GM19023 (cell line): ENCODE measurements around the gene ARTN.

Experiments
- ATAC-seq: cut with Tn5 transposase; IDR thresholded peaks from one replicate; pipeline ENCODE4 v1.9.1; 2021; ENCODE audit warnings: mild to moderate bottlenecking, moderate library complexity; ENCODE audit not compliant: unreplicated experiment

Gene ARTN, protein sequence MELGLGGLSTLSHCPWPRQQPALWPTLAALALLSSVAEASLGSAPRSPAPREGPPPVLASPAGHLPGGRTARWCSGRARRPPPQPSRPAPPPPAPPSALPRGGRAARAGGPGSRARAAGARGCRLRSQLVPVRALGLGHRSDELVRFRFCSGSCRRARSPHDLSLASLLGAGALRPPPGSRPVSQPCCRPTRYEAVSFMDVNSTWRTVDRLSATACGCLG

DNA sequence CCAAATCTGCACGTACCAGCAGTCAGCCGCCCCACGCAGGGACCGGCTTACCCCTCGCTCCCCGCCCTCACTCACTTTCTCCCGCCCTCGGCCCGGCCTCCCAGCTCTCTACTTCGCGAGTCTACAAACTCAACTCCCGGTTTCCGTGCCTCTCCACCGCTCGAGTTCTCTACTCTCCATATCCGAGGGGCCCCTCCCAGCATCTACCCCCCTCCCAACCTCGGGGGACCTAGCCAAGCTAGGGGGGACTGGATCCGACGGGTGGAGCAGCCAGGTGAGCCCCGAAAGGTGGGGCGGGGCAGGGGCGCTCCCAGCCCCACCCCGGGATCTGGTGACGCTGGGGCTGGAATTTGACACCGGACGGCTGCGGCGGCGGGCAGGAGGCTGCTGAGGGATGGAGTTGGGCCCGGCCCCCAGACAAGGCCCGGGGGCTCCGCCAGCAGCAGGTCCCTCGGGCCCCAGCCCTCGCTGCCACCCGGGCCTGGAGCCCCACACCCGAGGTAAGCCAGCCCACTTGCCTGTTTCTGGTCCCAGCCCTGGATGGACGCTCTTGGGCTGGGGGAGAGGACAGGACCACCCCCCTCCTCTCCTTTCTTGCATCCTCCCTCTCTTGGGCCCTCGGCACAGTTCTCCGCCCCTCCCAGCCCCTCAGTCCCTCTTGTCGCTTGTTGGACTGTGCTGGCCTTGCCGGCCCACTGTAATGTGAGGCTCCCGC is at the start of gene ARTN:
Gene ARTN (plus strand): TSS at position 416 of the 715 bp plus-strand sequence. CDS start 1,856 bp downstream, outside the sequence.
- ATAC-seq, result no peak

DNA sequence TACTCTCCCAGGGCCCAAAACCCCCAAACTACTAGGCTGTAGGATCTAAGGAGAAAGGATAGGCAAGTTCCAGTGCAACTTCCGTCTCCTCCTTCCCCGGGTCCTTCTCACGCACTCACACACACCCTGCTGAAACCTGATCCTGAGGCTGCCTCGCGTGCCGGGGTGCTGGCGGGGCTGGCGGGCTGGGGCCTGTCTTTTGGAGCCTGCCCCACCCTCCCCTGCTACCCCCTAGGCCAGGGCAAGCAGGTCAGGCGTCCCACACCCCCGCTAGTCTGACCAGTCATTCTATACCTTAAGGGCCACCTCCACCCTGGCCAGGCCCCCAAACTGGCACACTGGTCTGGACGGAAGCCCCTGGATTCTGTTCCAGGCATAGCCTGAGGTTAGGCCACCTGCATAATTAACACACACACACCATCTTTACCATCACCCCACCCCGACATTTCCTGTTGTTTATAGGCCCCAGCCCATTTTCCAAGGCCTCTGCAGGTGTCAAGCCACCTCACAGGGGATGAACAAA is 48.3 kb upstream of the ARTN start:
- no peak for ATAC-seq

DNA sequence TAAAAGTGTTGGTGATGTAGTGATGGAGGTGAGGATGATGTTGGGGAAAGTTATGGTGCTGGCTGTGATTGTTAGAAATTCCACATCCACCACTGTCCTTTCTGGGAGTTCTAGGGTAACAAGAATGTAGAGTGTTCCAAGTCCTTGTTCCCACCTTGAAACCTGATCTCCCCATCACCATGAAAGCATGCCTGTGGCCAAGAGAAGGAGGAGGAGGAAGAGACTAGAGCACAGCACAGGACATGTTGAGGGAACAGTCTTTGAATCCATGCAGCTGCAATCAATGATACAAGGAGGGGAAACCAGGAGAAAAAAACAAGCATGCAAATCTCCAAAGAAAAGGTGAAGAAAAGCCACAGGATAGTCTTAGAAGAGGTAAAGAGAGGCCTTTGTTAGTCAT is 45.9 kb upstream of the ARTN start:
- ATAC-seq, result no peak

DNA sequence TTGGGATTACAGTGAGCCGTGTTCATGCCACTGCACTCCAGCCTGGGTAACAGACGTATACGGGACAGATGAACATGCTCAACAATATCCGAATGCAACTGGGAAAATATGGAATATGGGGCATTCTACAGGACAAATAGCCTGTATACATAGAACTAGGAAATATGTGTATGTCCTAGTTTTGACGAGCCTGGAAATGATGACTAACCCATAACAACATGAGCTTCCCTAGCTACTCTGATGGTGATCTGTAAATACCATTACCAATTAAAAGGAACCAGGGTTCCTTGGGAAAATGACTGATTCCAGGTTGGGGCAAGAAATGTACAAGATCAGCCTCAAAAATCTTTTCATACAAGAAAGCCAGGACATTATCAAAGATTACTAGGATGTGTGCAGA is 42.8 kb upstream of the ARTN start:
- no peak for ATAC-seq

DNA sequence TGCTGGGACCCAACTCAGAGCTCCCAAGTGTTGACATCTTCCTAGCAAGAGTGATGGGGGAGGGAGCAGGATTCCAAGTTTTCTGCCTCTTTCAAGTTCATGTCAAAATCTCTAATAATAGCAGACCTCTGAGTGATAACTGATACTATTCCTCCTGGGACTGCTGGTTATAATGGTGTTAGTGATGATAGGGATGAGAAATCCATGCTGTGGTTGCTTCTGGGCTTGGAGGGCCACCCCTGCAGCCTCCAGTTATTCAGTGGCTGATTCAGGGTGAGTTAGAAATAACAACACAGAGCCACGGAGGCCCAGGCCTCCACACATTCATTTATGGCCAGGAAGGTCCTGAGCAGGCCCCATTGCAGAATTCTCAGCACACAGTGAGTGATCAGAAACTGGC is 40.6 kb upstream of the ARTN start:
- no peak for ATAC-seq

DNA sequence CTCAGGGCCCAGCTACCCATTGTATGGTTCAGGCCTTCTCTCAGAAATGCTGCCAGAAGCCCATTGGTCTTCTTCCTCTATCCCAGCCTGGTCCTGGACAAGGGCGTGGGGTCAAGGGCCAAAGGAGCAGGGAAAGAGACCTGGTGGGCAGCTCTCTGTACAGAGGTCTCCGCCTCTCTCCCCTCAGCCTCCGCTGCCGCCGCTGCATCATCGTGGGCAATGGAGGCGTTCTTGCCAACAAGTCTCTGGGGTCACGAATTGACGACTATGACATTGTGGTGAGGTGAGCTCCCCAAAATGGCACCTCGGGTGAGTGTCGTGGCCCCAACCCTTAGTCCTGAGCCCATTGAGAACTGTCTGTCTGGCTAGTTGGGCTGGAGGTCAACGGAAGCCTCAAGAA is 34.6 kb upstream of the ARTN start:
- ATAC-seq, result no peak

DNA sequence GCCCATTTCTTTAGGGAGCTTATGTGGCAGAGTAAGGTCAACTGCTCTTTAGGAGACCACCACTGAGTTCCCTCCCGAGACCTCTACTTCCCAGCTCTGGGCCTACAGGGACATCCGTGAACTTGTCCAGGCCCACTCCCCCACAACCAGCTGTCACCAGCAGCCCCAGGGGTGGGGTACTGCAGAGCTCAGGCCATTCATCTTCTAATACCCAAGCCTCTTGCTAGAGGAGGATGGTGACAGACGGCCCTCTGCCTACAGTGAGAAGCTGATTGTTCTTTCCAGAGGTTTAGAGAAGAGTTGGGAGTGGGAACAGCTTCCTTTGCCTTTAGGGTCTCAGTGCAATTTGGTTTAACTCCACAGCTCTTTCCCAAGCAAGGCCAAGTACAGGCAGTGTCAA is 33.2 kb upstream of the ARTN start:
- ATAC-seq, result no peak

DNA sequence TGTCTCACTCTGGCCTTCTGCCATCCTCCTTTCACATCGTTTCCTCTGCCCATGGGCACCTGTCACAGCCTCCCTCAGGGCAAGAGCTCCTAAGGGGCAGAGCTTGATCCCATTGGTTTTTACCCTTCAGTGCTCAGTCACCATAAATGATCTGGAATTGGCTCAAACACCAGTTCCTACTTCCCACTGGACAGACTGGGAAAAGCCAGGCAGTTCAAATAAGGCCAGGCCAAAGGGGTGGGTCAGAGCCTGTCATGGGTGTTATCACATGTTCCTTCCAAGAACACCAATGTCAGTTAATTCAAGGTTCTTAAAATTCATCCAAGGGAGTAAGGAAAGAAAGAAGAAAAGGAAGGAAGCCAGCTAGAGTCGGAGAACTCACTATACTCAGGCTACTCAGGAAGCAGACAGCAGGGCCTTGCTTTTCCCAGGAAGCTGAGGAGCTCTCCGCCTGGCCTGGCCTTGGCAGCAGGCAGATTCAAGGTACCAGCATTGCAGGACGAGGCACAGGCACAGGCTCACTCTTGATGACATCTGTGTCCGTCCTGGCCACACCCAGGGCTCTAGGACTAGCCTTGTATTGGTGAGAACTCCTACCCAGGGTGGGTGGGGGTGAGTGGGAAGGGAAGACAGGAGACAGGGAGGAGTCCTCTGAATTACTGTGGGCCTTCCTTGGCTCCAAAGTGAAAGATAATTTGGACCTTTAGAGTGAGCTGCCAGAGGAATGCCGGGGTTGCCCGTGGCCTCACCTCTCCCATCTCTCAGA is 32.2 kb upstream of the ARTN start:
- no peak for ATAC-seq

DNA sequence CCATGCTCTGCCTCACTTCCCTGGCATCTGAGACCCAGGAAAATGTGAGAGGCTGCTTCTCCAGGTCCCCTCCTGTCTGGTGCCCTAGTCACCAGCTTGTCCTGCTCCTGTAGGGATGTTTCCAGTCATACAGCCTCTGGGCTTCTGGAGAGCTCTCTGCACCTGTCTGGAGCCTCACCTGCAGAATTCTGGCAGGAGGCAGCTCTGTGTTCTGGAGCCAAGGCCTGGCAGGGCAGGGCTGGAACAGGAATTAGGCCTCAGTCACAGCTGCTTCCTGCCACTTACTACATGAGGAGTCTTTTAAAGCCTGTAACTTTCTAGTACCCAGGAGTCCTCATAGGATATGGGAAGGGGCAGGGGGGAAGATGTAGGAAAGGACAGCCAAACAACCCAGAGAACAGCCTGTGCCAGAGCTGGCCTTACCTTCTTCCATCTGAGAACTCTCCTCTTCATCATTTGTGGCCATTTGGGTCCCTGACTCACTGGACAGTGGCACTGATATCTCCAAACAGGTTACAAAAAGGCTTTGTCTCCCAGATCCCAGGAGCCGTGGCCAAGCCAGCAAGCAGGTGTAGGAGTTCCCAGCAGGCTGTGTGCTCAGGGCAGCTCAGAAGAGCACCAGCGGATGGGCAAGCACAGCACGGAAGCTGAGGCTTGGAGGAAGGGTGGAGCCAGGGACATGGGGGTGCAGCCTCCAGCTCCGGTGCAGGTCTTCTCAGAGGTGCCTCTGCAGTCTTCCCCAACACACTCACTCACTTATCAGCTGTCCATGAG is 31.4 kb upstream of the ARTN start:
- ATAC-seq, result no peak

DNA sequence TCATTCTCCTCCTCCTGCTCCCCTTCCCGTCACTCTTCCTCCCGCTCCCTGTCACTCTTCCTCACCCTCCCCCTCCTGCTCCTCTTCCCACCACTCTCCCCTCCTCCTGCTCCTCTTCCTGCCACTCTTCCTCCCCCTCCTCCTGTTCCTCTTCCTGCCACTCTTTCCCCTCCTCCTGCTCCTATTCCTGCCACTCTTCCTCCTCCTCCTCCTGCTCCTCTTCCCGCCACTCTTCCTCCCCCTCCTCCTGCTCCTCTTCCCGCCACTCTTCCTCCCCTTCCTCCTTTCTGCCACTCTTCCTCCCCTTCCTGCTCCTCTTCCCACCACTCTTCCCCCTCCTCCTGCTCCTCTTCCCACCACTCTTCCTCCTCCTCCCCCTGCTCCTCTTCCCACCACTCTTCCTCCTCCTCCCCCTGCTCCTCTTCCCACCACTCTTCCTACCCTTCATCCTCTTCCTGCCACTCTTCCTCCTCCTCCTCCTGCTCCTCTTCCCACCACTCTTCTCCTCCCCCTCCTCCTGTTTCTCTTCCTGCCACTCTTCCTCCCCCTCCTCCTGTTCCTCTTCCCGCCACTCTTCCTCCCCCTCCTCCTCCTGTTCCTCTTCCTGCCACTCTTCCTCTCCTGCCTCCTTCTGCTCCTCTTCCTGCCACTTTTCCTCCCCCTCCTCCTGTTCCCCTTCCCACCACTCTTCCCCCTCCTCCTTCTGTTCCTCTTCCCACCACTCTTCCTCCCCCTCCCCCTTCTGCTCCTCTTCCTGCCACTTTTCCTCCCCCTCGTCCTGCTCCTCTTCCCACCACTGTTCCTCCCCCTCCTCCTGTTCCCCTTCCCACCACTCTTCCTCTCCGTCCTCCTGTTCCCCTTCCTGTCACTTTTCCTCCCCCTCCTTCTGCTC is 28.7 kb upstream of the ARTN start:
- no peak for ATAC-seq

DNA sequence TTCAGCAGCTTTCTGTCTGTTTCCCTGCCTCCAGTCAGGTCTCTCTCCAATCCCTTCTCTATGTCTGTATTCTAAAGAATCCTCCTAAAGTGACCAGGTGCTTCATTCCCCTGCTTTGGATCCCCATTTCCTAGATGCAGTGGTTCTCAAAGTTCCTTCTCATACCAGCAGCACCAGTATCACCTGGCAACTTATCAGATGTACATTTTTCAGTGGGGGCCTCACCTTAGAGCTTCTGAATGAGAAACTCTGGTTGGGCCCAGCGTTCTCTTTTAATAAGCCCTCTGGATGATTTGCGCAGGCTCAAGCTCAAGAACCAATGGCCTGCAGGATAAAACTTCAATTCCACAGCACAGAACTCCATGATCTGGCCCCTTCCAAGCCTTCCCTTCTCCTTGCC is 25.4 kb upstream of the ARTN start:
- ATAC-seq, result no peak

DNA sequence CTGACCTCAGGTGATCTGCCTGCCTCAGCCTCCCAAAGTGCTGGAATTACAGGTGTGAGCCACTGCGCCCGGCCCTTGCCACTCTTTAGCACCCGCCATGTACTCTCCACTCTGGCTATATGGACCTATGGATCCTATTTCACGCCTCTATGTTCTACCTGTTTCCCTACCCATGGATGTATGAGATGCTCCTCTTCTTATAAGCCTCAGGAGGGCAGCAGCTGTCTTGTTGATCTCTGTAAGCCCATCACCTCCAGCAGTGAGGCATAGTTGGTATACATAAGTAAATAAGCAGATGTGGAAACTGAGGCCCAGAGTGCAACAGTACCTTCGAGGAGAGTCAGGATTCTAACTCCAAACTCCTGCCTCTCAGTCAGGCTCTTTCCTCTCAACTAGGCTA is 24.7 kb upstream of the ARTN start:
- ATAC-seq, result no peak

DNA sequence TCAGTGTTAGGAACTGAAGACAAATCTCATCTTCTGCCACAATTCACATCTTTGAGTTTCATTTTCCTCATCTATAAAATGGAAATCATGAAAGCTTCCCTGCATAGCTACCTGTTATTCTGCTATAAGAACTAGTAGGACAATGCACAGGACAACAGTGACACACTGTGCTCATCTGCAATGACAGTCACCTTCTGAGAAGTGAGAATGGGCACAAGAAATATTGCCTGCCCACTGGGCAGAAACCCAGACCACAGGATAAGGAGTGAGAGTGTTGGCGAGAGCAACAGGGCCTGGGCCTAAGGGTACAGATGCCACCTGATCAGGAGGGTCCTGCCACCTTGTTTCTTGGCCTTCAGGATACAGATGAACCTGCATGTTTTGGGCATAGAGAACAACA is 23.3 kb upstream of the ARTN start:
- ATAC-seq, result no peak

DNA sequence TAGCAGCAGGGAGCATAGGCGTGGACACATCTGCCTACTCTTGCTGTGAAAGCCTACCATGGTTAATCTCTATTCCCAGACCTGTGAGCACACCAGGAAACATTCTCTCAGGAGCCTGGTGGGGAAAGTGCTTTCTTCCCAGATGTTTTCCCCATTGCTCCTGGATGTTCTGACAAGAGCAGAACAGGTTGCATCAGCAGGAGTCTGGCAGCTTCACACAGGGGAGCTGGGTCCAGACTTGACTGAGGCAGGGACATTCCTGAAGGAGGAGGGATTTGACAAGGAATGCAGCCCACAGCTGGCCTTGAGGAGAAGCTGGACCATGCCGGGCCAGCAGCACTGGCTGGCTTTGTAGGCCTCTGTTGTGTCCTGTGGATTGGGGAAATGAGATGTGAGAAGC is 21.0 kb upstream of the ARTN start:
- ATAC-seq, result no peak

DNA sequence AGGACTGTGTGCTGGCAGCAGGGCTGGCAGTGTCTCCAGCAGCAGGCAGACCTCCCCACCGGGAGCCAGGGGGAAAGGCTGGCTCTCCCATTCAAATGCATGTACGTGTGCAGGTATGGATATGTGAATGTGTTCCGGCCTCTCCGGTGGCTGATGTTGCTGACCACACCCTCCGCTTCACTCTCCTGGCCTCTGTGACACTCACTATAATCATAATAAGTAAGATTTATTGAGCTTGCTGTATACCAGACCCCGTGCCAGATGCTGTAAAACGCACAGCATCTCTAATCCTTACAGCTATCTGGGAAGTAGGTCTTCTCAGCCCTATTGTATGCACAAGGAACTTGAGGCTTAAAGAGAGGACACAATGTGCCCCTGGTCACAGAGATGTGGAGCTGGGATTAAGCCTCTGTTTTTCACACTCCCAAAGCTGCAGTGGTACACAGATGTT is 20.5 kb upstream of the ARTN start:
- no peak for ATAC-seq

DNA sequence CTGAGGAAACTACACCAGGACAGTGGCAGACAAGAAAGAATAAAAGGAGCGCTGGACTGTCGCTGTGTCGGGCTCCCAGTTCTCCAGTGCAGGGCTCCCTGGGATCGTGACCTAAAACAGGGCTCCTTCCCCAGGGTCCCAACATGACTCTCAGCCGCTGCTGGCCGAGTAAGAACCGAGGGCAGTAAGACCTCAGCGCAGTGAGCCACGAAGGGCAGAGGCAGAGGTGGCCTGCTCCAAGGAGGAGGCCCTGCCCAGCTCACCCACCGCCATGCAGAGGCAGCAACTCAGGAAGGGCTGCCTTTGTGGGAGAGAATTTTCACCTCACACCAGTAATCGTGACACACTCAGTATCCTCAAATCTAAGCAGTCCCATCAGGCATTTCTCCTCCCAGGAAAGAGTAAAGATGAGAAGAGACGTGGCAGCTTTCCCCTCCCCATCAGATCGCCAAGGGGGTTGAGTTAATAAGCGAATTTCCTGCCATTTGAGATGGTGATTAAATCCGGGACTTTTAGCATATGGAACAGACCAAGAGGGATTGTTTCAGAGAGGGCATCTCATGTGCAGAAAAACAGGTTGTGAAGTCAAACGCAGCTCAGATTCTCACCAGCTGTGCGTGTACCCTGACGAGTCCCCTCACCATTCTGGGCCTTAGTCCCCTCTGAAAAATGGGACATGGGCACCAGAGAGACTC is 19.8 kb upstream of the ARTN start:
- no peak for ATAC-seq

DNA sequence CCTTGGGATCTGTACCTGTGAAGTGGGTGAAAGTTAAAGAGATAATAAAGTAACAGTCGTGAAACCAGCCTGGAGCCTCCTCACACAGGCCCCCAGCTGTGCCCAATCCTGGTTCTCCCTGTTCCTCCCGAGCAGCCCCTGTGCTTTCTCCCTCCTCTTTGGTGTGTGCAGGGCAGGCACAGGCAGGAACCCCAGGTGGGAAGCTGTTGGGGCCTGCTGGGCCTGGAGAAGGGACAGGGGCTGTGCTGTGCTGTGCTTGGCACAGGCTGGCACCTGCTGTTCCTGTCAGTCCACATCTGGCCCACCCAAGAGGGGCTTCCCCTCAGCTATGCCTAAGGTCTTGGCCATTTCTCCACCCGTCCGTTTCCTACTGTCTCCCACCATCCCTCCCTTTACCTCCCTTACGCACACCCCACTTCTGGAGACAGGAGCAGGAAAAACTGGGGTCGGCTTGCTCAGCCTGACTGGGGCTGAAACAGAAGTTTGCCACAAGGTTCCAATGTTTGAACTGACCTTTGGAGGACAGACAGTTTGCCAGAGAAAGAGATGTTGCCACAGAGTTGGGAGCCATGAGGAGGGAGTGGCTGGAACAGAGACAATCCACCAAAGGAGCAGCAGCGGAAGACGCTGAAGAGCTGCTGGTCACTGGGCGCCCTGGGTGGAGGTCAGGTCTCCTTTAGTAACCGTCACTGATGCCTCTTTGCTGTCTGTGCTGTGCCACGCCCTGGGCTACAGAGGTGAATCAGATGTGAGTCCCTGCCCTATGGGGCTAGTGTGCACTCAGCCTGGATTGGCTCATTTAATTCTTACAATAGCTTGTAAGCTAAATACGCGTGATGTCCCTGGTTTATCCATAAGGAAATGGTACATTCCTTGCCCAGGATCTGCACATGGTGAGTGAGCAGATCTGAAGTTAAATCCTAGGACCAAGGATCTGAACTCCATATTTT is 18.8 kb upstream of the ARTN start:
- ATAC-seq, result no peak

DNA sequence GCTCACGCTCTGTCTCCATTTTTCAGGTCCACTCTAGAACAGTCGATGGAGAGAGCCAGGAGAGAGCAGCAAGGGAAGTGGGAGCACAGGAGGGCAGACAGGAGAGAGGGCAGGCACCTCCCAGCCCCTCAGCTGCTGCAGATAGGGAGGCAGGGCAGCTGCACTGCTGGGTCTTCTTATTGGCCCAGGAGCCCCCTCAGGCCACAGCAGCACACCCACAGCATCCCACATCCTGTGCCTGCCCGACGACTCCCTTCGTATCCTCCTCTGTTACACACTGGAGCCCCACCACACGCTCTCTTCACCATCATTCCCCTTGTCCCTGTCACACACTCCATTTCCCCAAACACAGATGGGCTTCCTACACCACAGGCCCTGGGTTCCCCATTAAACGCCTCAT is 13.7 kb upstream of the ARTN start:
- no peak for ATAC-seq
